Heart right ventricle (tissue), 16 donors: ENCODE measurements around the gene RAB28. TPM values are rescaled to one million over a fixed set of nuclear protein-coding genes. Genes with fewer than 3 reads are reported as not detected.

Experiments
- ATAC-seq, 8 donors: fragments of 200-7000 bp; cut with Tn5 transposase; one replicate each; pipeline ENCODE4 v1.9.1; 2020; ENCODE audit warnings: mild to moderate bottlenecking in 8 of 8, moderate library complexity in 8 of 8, moderate number of reproducible peaks in 1 of 8
- DNase-seq, 2 donors: peaks; one replicate each; pipeline ENCODE4 v3.0.0-alpha.2; 2020
- H3K27ac ChIP-seq, 10 donors: fragments of 200-600 bp; sonication (generic) in 2 of 10; one replicate each; pipeline versions ENCODE4 v1.5.0 to v1.8.0; 2020 to 2022; ENCODE audit warnings: mild to moderate bottlenecking in 3 of 10
- H3K27me3 ChIP-seq, 7 donors: fragments of 200-600 bp; one replicate each; pipeline ENCODE4 v1.8.0; 2021 to 2022; ENCODE audit warnings: mild to moderate bottlenecking in 2 of 7
- H3K36me3 ChIP-seq, 9 donors: fragments of 200-600 bp; sonication (generic) in 1 of 9; one replicate each; pipeline versions ENCODE4 v1.5.0 to v1.8.0; 2020 to 2022; ENCODE audit warnings: mild to moderate bottlenecking in 2 of 9
- H3K4me1 ChIP-seq, 9 donors: fragments of 200-600 bp; sonication (generic) in 1 of 9; one replicate each; pipeline versions ENCODE4 v1.5.0 to v1.8.0; 2020 to 2022; ENCODE audit warnings: mild to moderate bottlenecking in 4 of 9
- H3K4me3 ChIP-seq, 10 donors: fragments of 200-600 bp; sonication (generic) in 2 of 10; one replicate each; pipeline versions ENCODE4 v1.5.0 to v1.8.0; 2020 to 2022; ENCODE audit warnings: mild to moderate bottlenecking in 7 of 10, moderate library complexity in 2 of 10
- H3K9me3 ChIP-seq, 11 donors: fragments of 200-600 bp in 10 of 11; sonication (generic) in 2 of 11; one replicate each; pipeline versions ENCODE4 v1.5.0 to v1.8.0; 2013 to 2022; ENCODE audit warnings: mild to moderate bottlenecking in 2 of 11, control low read depth in 1 of 11, moderate library complexity in 1 of 11
- WGBS, 2 donors: extraction: QIAGEN DNeasy Blood & Tissue Kit; methylation state at CpG; one replicate each; pipeline ENCODE4 v1.1.7; 2013; ENCODE audit warnings: inconsistent platforms in 1 of 2; 5-methylcytosine and 5-hydroxymethylcytosine counted together
- intact Hi-C, 10 donors: fragments of 100-400 bp; cut with DNase I; formaldehyde crosslinking; loops; one replicate each; pipeline versions ENCODE4 v1.11.1 to v1.14.2; 2022
- polyA plus RNA-seq, 2 donors: library from polyadenylated mRNA; stranded (reverse); fragments of 200-250 nt; gene quantifications; one replicate each; pipeline ENCODE4 v1.2.3, GENCODE V29; 2013
- total RNA-seq, 10 donors: library from RNA; stranded (reverse); fragmentation: NEBNext Ultra II Directional in 3 of 10; extraction: Animal tissue kit (Norgen Biotek cat#: 25700) in 3 of 10; gene quantifications; one replicate each; pipeline versions ENCODE4 v1.2.1 to v1.2.4, GENCODE V29; 2021 to 2023
- TF ChIP-seq, protein P1 (sequence below), 9 donors: fragments of 200-600 bp; sonication (generic) in 2 of 9; IDR thresholded peaks; one replicate each; pipeline versions ENCODE4 v1.5.0 to v1.8.0; 2021 to 2022; ENCODE audit warnings: antibody characterized with exemption in 9 of 9, mild to moderate bottlenecking in 5 of 9, moderate library complexity in 1 of 9
- donor health status: Arrhythmogenic right ventricular cardiomyopathy.
- donor health status: ischemic (EF 13 %, LVEDD 7.1; RV severe dilation, severe dysfunction).
- donor health status: healthy with polysubstance abuse.
- donor health status: DM: no; HTN: yes; CAD: no.
- donor health status: DM: no; HTN: no; CAD: no.
- donor health status: ischemic (EF 25% LVEDD 6.9; RV normal size, moderate dysfunction).
- donor health status: ischemic (EF 25% LVEDD 5.7; RV mildly dilated, moderate dysfunction).
- donor health status: healthy.
- donor health status: DM: yes; HTN: yes; CAD: no.
- donor health status: Ischemic cardiomyopathy.
- donor health status: ischemic (EF 35%, LVEDD 5.7; RV mildly dilated, moderate dysfunction).
- donor health status: nonischemic (EF 11% LVEDD 7.7; RV severe dilation, severe dysfunction).
- donor health status: DM: yes; HTN: yes; CAD: no.
- donor health status: PGD.
- donor health status: ischemic (EF 29% LVEDD 5.4; RV normal size, mild dysfunction).
- donor health status: nonischemic (EF 23%, LVEDD 6.1; RV moderate dilation, normal function).

RAB28 gene
- total and polyA plus RNA-seq, 12 donors = 12.7 to 27.5 (median 20.3) TPM

DNA sequence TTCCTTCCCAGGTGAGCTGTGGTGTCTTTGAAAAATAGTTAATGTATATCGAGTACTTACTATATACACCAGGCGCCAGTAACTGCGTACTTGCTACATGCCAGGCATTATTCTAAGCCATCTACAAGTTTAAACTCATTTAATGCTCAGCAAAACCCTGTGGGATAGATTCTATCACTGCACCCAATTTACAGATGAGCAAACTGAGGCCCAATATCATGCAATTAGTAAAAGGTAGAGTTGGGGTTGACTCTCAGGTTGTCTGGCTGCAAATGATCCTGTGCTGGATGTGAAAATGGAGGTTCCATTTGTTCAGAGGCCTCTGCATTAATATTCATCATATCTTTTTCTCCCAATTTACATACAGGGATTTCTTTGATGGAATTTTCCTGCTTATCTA, 42.5 kb upstream of the RAB28 start:
- TF ChIP-seq, protein P1, sequence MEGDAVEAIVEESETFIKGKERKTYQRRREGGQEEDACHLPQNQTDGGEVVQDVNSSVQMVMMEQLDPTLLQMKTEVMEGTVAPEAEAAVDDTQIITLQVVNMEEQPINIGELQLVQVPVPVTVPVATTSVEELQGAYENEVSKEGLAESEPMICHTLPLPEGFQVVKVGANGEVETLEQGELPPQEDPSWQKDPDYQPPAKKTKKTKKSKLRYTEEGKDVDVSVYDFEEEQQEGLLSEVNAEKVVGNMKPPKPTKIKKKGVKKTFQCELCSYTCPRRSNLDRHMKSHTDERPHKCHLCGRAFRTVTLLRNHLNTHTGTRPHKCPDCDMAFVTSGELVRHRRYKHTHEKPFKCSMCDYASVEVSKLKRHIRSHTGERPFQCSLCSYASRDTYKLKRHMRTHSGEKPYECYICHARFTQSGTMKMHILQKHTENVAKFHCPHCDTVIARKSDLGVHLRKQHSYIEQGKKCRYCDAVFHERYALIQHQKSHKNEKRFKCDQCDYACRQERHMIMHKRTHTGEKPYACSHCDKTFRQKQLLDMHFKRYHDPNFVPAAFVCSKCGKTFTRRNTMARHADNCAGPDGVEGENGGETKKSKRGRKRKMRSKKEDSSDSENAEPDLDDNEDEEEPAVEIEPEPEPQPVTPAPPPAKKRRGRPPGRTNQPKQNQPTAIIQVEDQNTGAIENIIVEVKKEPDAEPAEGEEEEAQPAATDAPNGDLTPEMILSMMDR (IDR thresholded peaks at IDR 0.05) = no peak
- Histone ChIP-seq H3K27me3 (peaks cover 55 to 100% (median 99%) of the 10 kb centered on the region in 7 donors), H3K4me1 (peaks cover 0 to 41% (median 14%) of the 10 kb centered on the region in 9 donors), H3K27ac (no peak overlapping the region), H3K4me3 (no peak overlapping the region), H3K36me3 (no peaks in the 10 kb centered on the region), H3K9me3 (peaks cover 0 to 17% (median 10%) of the 10 kb centered on the region in 11 donors)
- WGBS, 2 donors = 37 to 51% methylated on average over 3 of the region's 3 CpGs
- DNase-seq (no peak), ATAC-seq (no peak)
- intact Hi-C loops = no loop called here

DNA sequence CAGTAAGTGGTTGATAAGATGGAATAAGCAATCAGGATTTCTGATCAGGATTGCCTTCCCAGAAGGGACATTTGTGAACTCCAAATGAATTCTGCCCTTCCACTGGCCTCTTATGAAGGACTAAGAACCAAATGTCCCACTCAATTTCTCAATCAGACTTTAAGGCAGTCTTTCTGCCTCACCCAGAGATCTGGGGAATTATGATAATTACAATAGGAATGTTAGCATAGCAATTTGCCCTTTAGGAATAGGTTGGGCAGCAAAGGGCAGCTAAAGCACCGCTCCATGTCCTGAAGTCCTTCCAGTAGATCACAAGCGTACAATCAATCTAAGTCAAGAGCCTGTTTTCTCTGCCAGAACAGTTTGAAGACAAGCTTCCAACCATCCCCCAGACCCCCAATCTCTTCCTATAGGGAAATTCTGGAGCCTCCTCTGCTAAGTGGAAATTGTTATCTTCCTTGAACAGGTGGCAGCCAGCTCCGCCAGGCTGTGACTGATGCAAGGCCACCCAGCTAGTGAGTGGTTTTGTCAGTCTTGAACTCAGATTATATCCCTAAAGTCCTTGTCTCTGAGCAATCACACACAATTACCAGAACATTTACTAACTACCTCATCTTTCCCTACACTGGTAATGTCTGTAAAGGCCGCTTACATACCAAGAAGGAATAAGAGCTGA, 41.6 kb upstream of the RAB28 start:
- TF ChIP-seq, protein P1 (IDR thresholded peaks at IDR 0.05) = no peak
- WGBS, 2 donors = 35 to 44% methylated on average over 4 of the region's 4 CpGs
- peaks cover 0 to 34% (median 14%) of the 10 kb centered on the region in 9 donors for H3K4me1 ChIP-seq
- DNase-seq (no peak), ATAC-seq (no peak)
- no peaks in the 10 kb centered on the region for H3K36me3 ChIP-seq
- intact Hi-C loops = no loop called here
- no peak overlapping the region for H3K27ac ChIP-seq
- peaks cover 0 to 17% (median 10%) of the 10 kb centered on the region in 11 donors for H3K9me3 ChIP-seq
- H3K27me3 ChIP-seq = peaks cover 56 to 100% (median 99%) of the 10 kb centered on the region in 7 donors
- H3K4me3 ChIP-seq = no peak overlapping the region

DNA sequence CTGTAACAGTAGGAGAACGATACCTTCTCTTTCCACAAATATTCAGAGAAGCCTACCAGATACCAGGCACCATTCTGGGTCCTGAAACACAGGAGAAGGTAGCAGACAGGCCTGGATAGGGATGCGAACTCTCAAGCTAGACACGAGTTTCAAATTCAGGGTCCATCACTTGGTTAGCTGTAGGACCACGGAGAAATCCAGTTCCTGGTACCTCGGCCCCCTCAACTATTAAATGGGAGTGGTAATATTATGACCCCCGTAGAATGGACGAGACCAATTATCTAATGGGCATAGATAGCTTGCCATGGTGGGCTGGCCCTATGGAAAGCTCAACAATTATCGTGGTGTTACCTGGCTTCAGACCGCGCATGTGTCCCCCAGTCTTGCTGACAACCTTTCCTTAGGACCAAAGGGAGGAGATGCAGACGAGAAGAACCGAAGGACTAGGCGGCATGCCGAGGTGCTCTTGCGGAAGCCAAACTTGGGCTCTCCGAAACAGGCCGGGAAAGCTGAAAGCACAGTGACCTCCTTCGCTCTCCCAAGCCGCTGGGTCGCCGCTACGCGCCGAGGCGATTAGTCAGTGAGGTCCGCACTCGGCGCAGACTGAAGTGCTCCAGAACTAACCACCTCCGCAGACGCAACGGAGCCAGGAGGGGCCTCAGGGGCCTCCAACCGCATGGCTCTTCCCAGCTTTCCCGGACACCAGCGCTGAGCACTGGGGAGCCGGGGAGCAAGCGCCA, 40.5 kb upstream of the RAB28 start:
- intact Hi-C loops = no loop called here
- Histone ChIP-seq H3K27me3 (peaks cover 51 to 100% (median 100%) of the 10 kb centered on the region in 7 donors), H3K4me1 (peaks cover 0 to 34% (median 14%) of the 10 kb centered on the region in 9 donors), H3K27ac (no peak overlapping the region), H3K9me3 (peaks cover 0 to 17% (median 10%) of the 10 kb centered on the region in 11 donors), H3K36me3 (no peaks in the 10 kb centered on the region), H3K4me3 (no peak overlapping the region)
- WGBS, 2 donors = 8 to 9% methylated on average over 36 of the region's 36 CpGs
- ATAC-seq (no peak), DNase-seq (no peak)
- TF ChIP-seq, protein P1 (IDR thresholded peaks at IDR 0.05) = no peak

DNA sequence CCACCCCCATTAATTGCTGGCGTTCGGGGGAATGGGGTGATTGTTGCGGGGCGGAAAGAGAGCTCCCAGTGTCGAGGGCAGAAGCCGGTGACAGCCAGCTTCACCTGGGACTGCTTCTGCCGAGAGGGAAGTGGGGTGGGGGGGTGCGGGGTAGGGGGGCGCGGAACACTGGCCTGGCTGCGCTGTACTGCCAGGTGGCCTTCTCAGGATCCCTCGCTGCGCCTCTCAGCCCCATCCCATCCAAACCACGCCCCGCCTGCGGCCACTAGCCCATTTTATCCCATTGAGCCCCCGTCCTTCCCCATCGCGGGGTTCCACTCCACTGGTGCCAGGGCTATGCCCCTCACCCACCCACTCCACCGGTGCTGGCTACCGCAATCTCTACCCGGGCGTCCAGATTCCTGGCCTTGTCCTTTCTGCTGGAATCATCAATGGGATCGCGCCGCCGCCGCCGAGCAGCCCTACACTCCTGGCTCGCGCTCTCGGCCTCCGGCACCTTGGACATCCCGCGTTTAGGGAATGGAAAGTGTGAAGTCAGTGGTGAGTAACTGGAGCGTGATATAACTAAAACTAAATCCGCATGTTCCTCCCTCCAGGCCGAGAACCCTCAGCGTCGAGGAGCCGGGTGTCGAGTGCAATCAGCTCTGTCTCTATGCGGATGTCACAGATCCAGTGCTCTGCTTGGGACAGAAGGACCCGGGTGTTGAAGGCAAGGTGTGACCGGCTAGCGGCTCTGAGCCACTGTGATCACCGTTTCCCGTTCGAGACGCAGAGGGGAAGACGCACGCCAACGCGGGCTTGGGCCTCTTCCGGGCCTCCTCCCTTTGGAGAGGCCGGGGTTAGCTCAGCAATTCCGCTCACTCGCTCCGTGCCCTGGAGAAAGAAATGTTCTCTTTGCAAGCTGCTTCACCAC, 39.7 kb upstream of the RAB28 start:
- 6 to 9% methylated on average over 59 of the region's 59 CpGs for WGBS, 2 donors
- TF ChIP-seq, protein P1 (IDR thresholded peaks at IDR 0.05) = no peak
- ATAC-seq = no peak
- intact Hi-C loops = no loop called here
- Histone ChIP-seq H3K36me3 (no peaks in the 10 kb centered on the region), H3K9me3 (peaks cover 0 to 17% (median 10%) of the 10 kb centered on the region in 11 donors), H3K27me3 (peaks cover 42 to 100% (median 100%) of the 10 kb centered on the region in 7 donors), H3K4me1 (peaks cover 0 to 25% (median 8%) of the 10 kb centered on the region in 9 donors), H3K27ac (no peak overlapping the region), H3K4me3 (no peak overlapping the region)
- DNase-seq = no peak
